HepG2 (cell line): ENCODE measurements around the gene PCCB. TPM values are rescaled to one million over a fixed set of nuclear protein-coding genes. Genes with fewer than 3 reads are reported as not detected.

Source experiments
- ATAC-seq: fragments of 200-7000 bp; cut with Tn5 transposase; 3 replicates; pipeline ENCODE4 v1.9.1; 2020; ENCODE audit warnings: mild to moderate bottlenecking, moderate library complexity
- Bru-seq: library from RNA; stranded (reverse); fragments of 400-500 nt; gene quantifications from one replicate; lab custom pipeline; 2021; lab: Mats Ljungman, UMichigan
- BruChase-seq, 2 experiments: library from RNA; stranded (reverse); fragments of 400-500 nt; gene quantifications; one replicate each; lab custom pipeline; 2021; lab: Mats Ljungman, UMichigan
- BruUV-seq: library from RNA; stranded (reverse); fragments of 400-500 nt; replicated peaks from 2 replicates; lab custom pipeline; 2021; lab: Mats Ljungman, UMichigan
- CTCF ChIA-PET: fragments of 300-600 bp; formaldehyde crosslinking; extraction: SDS; loops from one replicate; lab custom pipeline; 2021; ENCODE audit warnings: low total read pairs, inconsistent platforms, low intra/inter-chr PET ratio; lab: Yijun Ruan, JAX
- POLR2A ChIA-PET: fragments of 350-600 bp; sonication (Branson Sonifier 250); formaldehyde crosslinking; loops from one replicate; lab custom pipeline; 2020; ENCODE audit warnings: antibody characterized with exemption, inconsistent platforms; lab: Yijun Ruan, JAX
- DNase-seq: peaks from one replicate; pipeline ENCODE4 v3.0.0-alpha.2; 2015; ENCODE audit warnings: low spot score
- FAIRE-seq: peaks from 3 replicates; lab custom pipeline; 2011; peaks lifted over from hg19 to GRCh38; lab: Jason Lieb, UNC
- H2AFZ ChIP-seq: one replicate; pipeline ENCODE4 v1.6.1; 2011; ENCODE audit warnings: low read length, inconsistent platforms
- H3K27ac ChIP-seq: fragments of 300-600 bp; 3 replicates; pipeline ENCODE4 v1.8.0; 2011; ENCODE audit warnings: mixed run types, mild to moderate bottlenecking, mixed read lengths, low read length, inconsistent platforms; ENCODE audit not compliant: insufficient read depth; ENCODE audit errors: extremely low read length
- H3K27me3 ChIP-seq, 2 experiments: fragments of 200-600 bp in 1 of 2; 2 replicates in 1 of 2; 3 replicates in 1 of 2; pipeline versions ENCODE4 v1.6.0 to v1.8.0; 2011; ENCODE audit warnings: low read length in 2 of 2, mild to moderate bottlenecking in 2 of 2, moderate library complexity in 2 of 2, inconsistent platforms in 1 of 2; ENCODE audit not compliant: insufficient read depth in 2 of 2, control insufficient read depth in 1 of 2
- H3K36me3 ChIP-seq, 2 experiments: fragments of 200-600 bp in 1 of 2; replicated peaks in 1 of 2; 2 replicates in 1 of 2; 3 replicates in 1 of 2; pipeline versions ENCODE4 v1.5.1 to v1.8.0; 2011; ENCODE audit warnings: low read length in 2 of 2, inconsistent platforms in 1 of 2; ENCODE audit not compliant: insufficient read depth in 2 of 2, control insufficient read depth in 1 of 2
- H3K4me1 ChIP-seq: 2 replicates; pipeline ENCODE4 v1.5.1; 2012; ENCODE audit warnings: low read length, inconsistent platforms; ENCODE audit not compliant: insufficient read depth
- H3K4me2 ChIP-seq: 2 replicates; pipeline ENCODE4 v1.6.0; 2011; ENCODE audit warnings: low read depth, low read length, inconsistent platforms
- H3K4me3 ChIP-seq, 3 experiments: fragments of 200-600 bp in 1 of 3; sonication (generic), shearing (Covaris generic) in 1 of 3; replicated peaks in 1 of 3; 2 replicates each; pipeline ENCODE4 v1.5.1; 2011 to 2016; ENCODE audit warnings: low read length in 3 of 3, inconsistent platforms in 2 of 3, low read depth in 2 of 3, mild to moderate bottlenecking in 2 of 3, control low read depth in 1 of 3, mixed read lengths in 1 of 3; ENCODE audit not compliant: insufficient read depth in 1 of 3
- H3K79me2 ChIP-seq: one replicate; pipeline ENCODE4 v1.6.1; 2011; ENCODE audit warnings: low read length, inconsistent platforms; ENCODE audit not compliant: insufficient read depth
- H3K9ac ChIP-seq: 2 replicates; pipeline ENCODE4 v1.6.0; 2011; ENCODE audit warnings: mild to moderate bottlenecking, low read depth, low read length, inconsistent platforms; ENCODE audit not compliant: insufficient read depth
- H3K9me3 ChIP-seq: 2 replicates; pipeline ENCODE4 v1.5.1; 2012; ENCODE audit warnings: mild to moderate bottlenecking, low read length
- H4K20me1 ChIP-seq: 2 replicates; pipeline ENCODE4 v1.6.0; 2011; ENCODE audit warnings: inconsistent platforms, mild to moderate bottlenecking, low read length, moderate library complexity; ENCODE audit not compliant: insufficient read depth
- ADNP ChIP-seq: sonication (generic); formaldehyde crosslinking; IDR thresholded peaks from 2 replicates; pipeline ENCODE4 v1.4.0; 2020; ENCODE audit warnings: missing genetic modification reagents
- CENPX ChIP-seq: sonication (generic); formaldehyde crosslinking; IDR thresholded peaks from 2 replicates; pipeline ENCODE4 v1.9.0; 2021; ENCODE audit warnings: mild to moderate bottlenecking, missing genetic modification reagents, moderate library complexity
- HDAC6 ChIP-seq: fragments of 200-600 bp; sonication (generic); IDR thresholded peaks from 2 replicates; pipeline ENCODE4 v1.7.0; 2017; ENCODE audit warnings: mild to moderate bottlenecking, antibody characterized with exemption, low read length, low read depth
- MIXL1 ChIP-seq: IDR thresholded peaks from 2 replicates; pipeline ENCODE4 v1.6.1; 2016
- NFIB ChIP-seq: sonication (generic); formaldehyde crosslinking; IDR thresholded peaks from 2 replicates; pipeline ENCODE4 v1.9.0; 2021; ENCODE audit warnings: missing genetic modification reagents, mild to moderate bottlenecking, borderline replicate concordance
- NFYB ChIP-seq: sonication (generic); formaldehyde crosslinking; IDR thresholded peaks from 2 replicates; pipeline ENCODE4 v1.4.0; 2020; ENCODE audit warnings: missing genetic modification reagents
- NR2F1 ChIP-seq, 2 experiments: fragments of 450-650 bp in 1 of 2; formaldehyde crosslinking in 1 of 2; IDR thresholded peaks; 2 replicates each; pipeline versions ENCODE4 v1.5.0 to v1.6.1; 2016 to 2020; ENCODE audit warnings: mild to moderate bottlenecking in 1 of 2, missing compliant biosample characterization in 1 of 2, missing genetic modification reagents in 1 of 2, moderate library complexity in 1 of 2
- PHF5A ChIP-seq: IDR thresholded peaks from one replicate; pipeline ENCODE4 v1.6.1; 2018; ENCODE audit warnings: low read depth, missing genetic modification reagents; ENCODE audit not compliant: unreplicated experiment
- PRMT3 ChIP-seq: sonication (generic); formaldehyde crosslinking; IDR thresholded peaks from 2 replicates; pipeline ENCODE4 v1.8.1; 2022; ENCODE audit warnings: low read depth, mild to moderate bottlenecking, moderate library complexity, missing genetic modification reagents, borderline replicate concordance
- SALL1 ChIP-seq: sonication (generic); formaldehyde crosslinking; IDR thresholded peaks from 2 replicates; pipeline ENCODE4 v1.8.0; 2022; ENCODE audit warnings: mild to moderate bottlenecking, missing genetic modification reagents
- SIX4 ChIP-seq: sonication (generic); formaldehyde crosslinking; IDR thresholded peaks from 2 replicates; pipeline ENCODE4 v1.4.0; 2020; ENCODE audit warnings: missing genetic modification reagents
- SP4 ChIP-seq: sonication (generic); formaldehyde crosslinking; IDR thresholded peaks from 2 replicates; pipeline ENCODE4 v1.8.1; 2023; ENCODE audit warnings: mild to moderate bottlenecking, missing genetic modification reagents
- ZNF709 ChIP-seq: sonication (generic); formaldehyde crosslinking; IDR thresholded peaks from 2 replicates; pipeline ENCODE4 v1.5.0; 2020; ENCODE audit warnings: mild to moderate bottlenecking, missing genetic modification reagents
- ZSCAN21 ChIP-seq: sonication (generic); formaldehyde crosslinking; IDR thresholded peaks from 2 replicates; pipeline ENCODE4 v1.8.0; 2022; ENCODE audit warnings: mild to moderate bottlenecking, missing genetic modification reagents, moderate library complexity, borderline replicate concordance
- WGBS: methylation state at CpG from one replicate; pipeline ENCODE4 v1.1.6; 2017; ENCODE audit warnings: low lambda C conversion rate; 5-methylcytosine and 5-hydroxymethylcytosine counted together
- in situ Hi-C: cut with HindIII; loops from 2 replicates; pipeline ENCODE4 v1.10.0; 2017; ENCODE audit warnings: low pct_unique_long_range_greater_than_20kb; ENCODE audit not compliant: extremely low pct_ligation_motif_present
- intact Hi-C: fragments of 100-400 bp; cut with micrococcal nuclease; formaldehyde crosslinking; loops from one replicate; pipeline ENCODE4 v1.10.0; 2022; ENCODE audit not compliant: unreplicated experiment
- long read RNA-seq, 2 experiments: library from RNA in 1 of 2; library from polyadenylated mRNA in 1 of 2; stranded (forward) in 1 of 2; unstranded in 1 of 2; transcript quantifications; one replicate each; pipeline ENCODE4 v2.0.0, GENCODE V29; 2019 to 2022
- polyA minus RNA-seq, 3 experiments: library from RNA; depleted of rRNA, polyadenylated mRNA; stranded (reverse); fragments of >200 nt; gene quantifications; 2 replicates each; pipeline ENCODE4 v1.2.3, GENCODE V29; 2011; ENCODE audit warnings: low replicate concordance in 1 of 3
- polyA plus RNA-seq, 8 experiments: library from polyadenylated mRNA; depleted of rRNA in 3 of 8; stranded (reverse) in 7 of 8; unstranded in 1 of 8; fragments of >200 nt; fragmentation: Illumina TruSeq in 4 of 8; extraction: Trizol in 4 of 8; gene quantifications; 2 replicates each; pipeline versions ENCODE4 v1.2.1 to v1.2.3, GENCODE V29; 2011 to 2016; ENCODE audit warnings: low read depth in 4 of 8, missing spikeins in 1 of 8, mixed read lengths in 1 of 8; ENCODE audit not compliant: insufficient read depth in 1 of 8
- total RNA-seq, 5 experiments: library from RNA; depleted of rRNA; stranded (reverse); fragments of >200 nt; fragmentation: Illumina TruSeq; extraction: Trizol; gene quantifications; 2 replicates each; pipeline ENCODE4 v1.2.3, GENCODE V29; 2016; ENCODE audit warnings: low read depth in 1 of 5
- TF ChIP-seq, protein P1 (sequence below): sonication (generic); formaldehyde crosslinking; IDR thresholded peaks from 2 replicates; pipeline ENCODE4 v1.4.0; 2020; ENCODE audit warnings: missing genetic modification reagents; ENCODE audit errors: not compliant biosample characterization
- TF ChIP-seq, protein P2 (sequence below): sonication (generic); formaldehyde crosslinking; IDR thresholded peaks from 2 replicates; pipeline ENCODE4 v1.8.0; 2022; ENCODE audit warnings: missing genetic modification reagents, mild to moderate bottlenecking, borderline replicate concordance

The PCCB gene
- 88.7 and 92.6 TPM in 2 replicates for total RNA-seq (2016; rRNA removed; fragmentation: Illumina TruSeq; extraction: Trizol)
- total RNA-seq (2016; cell fraction: cytosol; rRNA removed; fragmentation: Illumina TruSeq; extraction: Trizol; ENCODE audit: low read depth) = 12.6 and 13.9 TPM in 2 replicates
- total RNA-seq (2016; cell fraction: insoluble cytoplasmic fraction; rRNA removed; fragmentation: Illumina TruSeq; extraction: Trizol) = 86.2 and 86.5 TPM in 2 replicates
- 18.4 and 19.4 TPM in 2 replicates for total RNA-seq (2016; cell fraction: membrane; rRNA removed; fragmentation: Illumina TruSeq; extraction: Trizol)
- total RNA-seq (2016; cell fraction: nucleus; rRNA removed; fragmentation: Illumina TruSeq; extraction: Trizol) = 39.0 and 46.0 TPM in 2 replicates
- polyA plus RNA-seq (2011; rRNA removed) = 65.7 and 84.1 TPM in 2 replicates
- polyA plus RNA-seq (2011; cell fraction: cytosol; rRNA removed) = 73.5 and 80.5 TPM in 2 replicates
- 32.3 and 33.5 TPM in 2 replicates for polyA plus RNA-seq (2011; cell fraction: nucleus; rRNA removed)
- 46.3 and 51.2 TPM in 2 replicates for polyA plus RNA-seq (2012)
- polyA plus RNA-seq (2016; cell fraction: cytosol; fragmentation: Illumina TruSeq; extraction: Trizol; ENCODE audit: low read depth) = 8.8 and 9.8 TPM in 2 replicates
- polyA plus RNA-seq (2016; cell fraction: insoluble cytoplasmic fraction; fragmentation: Illumina TruSeq; extraction: Trizol; ENCODE audit: low read depth) = 79.0 and 82.3 TPM in 2 replicates
- 12.1 and 16.2 TPM in 2 replicates for polyA plus RNA-seq (2016; cell fraction: membrane; fragmentation: Illumina TruSeq; extraction: Trizol; ENCODE audit: low read depth)
- polyA plus RNA-seq (2016; cell fraction: nucleus; fragmentation: Illumina TruSeq; extraction: Trizol; ENCODE audit: insufficient read depth, low read depth) = 48.2 and 50.0 TPM in 2 replicates
- 84.6 and 96.9 TPM in 2 replicates for polyA minus RNA-seq (2011; rRNA and poly(A)+ RNA removed; ENCODE audit: low replicate concordance)
- polyA minus RNA-seq (2011; cell fraction: cytosol; rRNA and poly(A)+ RNA removed) = 40.2 and 42.1 TPM in 2 replicates
- polyA minus RNA-seq (2011; cell fraction: nucleus; rRNA and poly(A)+ RNA removed) = 25.9 and 27.0 TPM in 2 replicates
- Bru-seq, nascent RNA = percentile 69 among the genes with signal in this experiment
- percentile 66 among the genes with signal in this experiment for BruChase-seq, experiment 1, labeled RNA remaining after a 6-hour chase
- BruChase-seq, experiment 2, labeled RNA remaining after a 2-hour chase = percentile 64 among the genes with signal in this experiment
- long read RNA-seq, experiment 1, transcript PCCB-201 (15 exons, 1,833 nt) = major isoform, 127 of 152 reads
- long read RNA-seq, experiment 1, partial matches to known transcripts = 11 of 152 reads
- long read RNA-seq, experiment 1, other reads (novel, unspliced or antisense) = 11 of 152 reads
- long read RNA-seq, experiment 2, transcript PCCB-201 (15 exons, 1,833 nt) = major isoform, 80 of 120 reads
- long read RNA-seq, experiment 2, partial matches to known transcripts = 16 of 120 reads
- long read RNA-seq, experiment 2, other reads (novel, unspliced or antisense) = 17 of 120 reads

DNA sequence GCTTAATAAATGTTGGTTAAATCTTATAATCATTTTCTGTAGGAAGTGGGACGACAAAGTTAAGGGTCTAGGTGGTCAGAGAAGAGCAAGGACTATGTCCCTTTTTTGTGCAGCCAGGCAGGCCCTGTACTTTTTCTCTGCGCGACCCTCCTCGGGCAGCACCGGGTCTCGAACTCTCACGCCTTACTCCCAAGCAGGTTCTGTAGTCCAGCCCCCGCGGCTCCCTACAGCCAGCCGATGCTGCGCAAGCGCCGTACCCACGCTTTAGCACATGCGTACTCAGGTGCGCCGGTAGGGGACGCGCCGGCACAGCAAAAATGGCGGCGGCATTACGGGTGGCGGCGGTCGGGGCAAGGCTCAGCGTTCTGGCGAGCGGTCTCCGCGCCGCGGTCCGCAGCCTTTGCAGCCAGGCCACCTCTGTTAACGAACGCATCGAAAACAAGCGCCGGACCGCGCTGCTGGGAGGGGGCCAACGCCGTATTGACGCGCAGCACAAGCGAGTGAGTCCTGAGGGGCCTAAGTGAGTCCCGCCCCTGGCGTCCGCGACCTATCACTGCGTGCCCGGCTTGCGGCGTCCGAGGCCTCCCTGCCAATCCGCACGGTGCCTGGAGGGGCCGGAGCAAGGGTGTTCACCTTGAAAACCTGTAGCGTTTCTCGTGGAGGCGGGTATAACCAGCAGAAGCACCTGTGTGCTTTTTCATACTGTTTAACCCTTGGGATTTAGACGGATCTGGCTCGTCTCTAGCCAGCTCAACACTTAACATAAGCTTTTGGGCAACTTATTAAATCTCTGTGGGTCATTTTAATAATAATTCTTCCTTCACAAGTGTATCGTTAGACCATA lies at the start of gene PCCB:
PCCB (plus strand) TSS at position 282 of the 844 bp plus-strand sequence; CDS start at position 318, 36 bp downstream.
- DNase-seq (peak; percentile 93), FAIRE-seq (peak; percentile 93), ATAC-seq (peak; percentile 96)
- Histone ChIP-seq H3K4me2 (peak within 1 kb of the TSS; percentile 83), H3K36me3 (no peaks in the 10 kb centered on the region), H3K79me2 (peaks cover 30% of the 10 kb centered on the region), H3K27ac (peak within 1 kb of the TSS; percentile 95), H3K27me3 (no peaks in the 10 kb centered on the region), H3K4me3 (peak within 1 kb of the TSS; percentile 54 to 77 (median 72)), H3K4me1 (peaks cover 66% of the 10 kb centered on the region), H3K9me3 (no peaks in the 10 kb centered on the region), H2AFZ (peak within 1 kb of the TSS; percentile 80), H4K20me1 (no peaks in the 10 kb centered on the region), H3K9ac (peak within 1 kb of the TSS; percentile 86)
- intact Hi-C loops (loop anchor here (1.0 to 5.0 kb wide), 2 partner anchors 54 to 173 kb away; partner anchors contain the start of gene MSL2), in situ Hi-C loops (no loop called here)
- under 1% methylated on average over 14 of the region's 64 CpGs for WGBS
- CTCF ChIA-PET = no interaction called here
- POLR2A ChIA-PET = interaction anchor here (0.7 to 6.6 kb wide), 8 partner anchors 11 to 502 kb away, joined by 3 to 131 read pairs (median 5); partner anchors contain the start of genes MSL2 and STAG1
- BruUV-seq = TSS peak; percentile 94
- no peak for TF ChIP-seq ZNF709
- peak; percentile 90 for TF ChIP-seq ZSCAN21 (CRISPR knock-in tag)
- peak; percentile 90 for TF ChIP-seq NFYB (CRISPR knock-in tag)
- TF ChIP-seq NR2F1 (CRISPR knock-in tag; IDR thresholded peaks at IDR 0.05) = no peak
- no peak for TF ChIP-seq SIX4 (CRISPR knock-in tag)
- TF ChIP-seq, protein P1, sequence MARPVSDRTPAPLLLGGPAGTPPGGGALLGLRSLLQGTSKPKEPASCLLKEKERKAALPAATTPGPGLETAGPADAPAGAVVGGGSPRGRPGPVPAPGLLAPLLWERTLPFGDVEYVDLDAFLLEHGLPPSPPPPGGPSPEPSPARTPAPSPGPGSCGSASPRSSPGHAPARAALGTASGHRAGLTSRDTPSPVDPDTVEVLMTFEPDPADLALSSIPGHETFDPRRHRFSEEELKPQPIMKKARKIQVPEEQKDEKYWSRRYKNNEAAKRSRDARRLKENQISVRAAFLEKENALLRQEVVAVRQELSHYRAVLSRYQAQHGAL (CRISPR knock-in tag) = peak; percentile 59
- 0 out of 2 replicates have a peak, but pooled peaks have one; percentile 58 for TF ChIP-seq PRMT3
- peak; percentile 59 for TF ChIP-seq ADNP (CRISPR knock-in tag)
- TF ChIP-seq SALL1 (CRISPR knock-in tag) = peak; percentile 90
- peak; percentile 75; the same call in 1 of the 2 replicates for TF ChIP-seq SP4 (CRISPR knock-in tag)
- peak; percentile 50; the same call in 1 of the 2 replicates for TF ChIP-seq MIXL1 (CRISPR knock-in tag)
- TF ChIP-seq, protein P2, sequence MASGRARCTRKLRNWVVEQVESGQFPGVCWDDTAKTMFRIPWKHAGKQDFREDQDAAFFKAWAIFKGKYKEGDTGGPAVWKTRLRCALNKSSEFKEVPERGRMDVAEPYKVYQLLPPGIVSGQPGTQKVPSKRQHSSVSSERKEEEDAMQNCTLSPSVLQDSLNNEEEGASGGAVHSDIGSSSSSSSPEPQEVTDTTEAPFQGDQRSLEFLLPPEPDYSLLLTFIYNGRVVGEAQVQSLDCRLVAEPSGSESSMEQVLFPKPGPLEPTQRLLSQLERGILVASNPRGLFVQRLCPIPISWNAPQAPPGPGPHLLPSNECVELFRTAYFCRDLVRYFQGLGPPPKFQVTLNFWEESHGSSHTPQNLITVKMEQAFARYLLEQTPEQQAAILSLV (CRISPR knock-in tag) = no peak
- no peak for TF ChIP-seq CENPX (CRISPR knock-in tag)
- no peak for TF ChIP-seq NFIB
- TF ChIP-seq HDAC6 = no peak
- TF ChIP-seq PHF5A = no peak
